Spinal cord (tissue), 10 donors: Measurements from ENCODE around the gene UAP1. TPM values are rescaled to one million over a fixed set of nuclear protein-coding genes. Genes with fewer than 3 reads are reported as not detected.
A peak's percentile ranks its signal among the peaks of the same experiment; 100 is the strongest.

Experiments
- DNase-seq, 6 donors: peaks; one replicate each; pipeline versions ENCODE4 v3.0.0 to v3.0.0-alpha.2; 2013 to 2015; ENCODE audit warnings: low spot score in 6 of 6, low read depth in 4 of 6
- H3K27ac ChIP-seq: one replicate; pipeline ENCODE4 v1.5.1; 2013; ENCODE audit warnings: low read depth, low read length, control low read depth
- H3K27me3 ChIP-seq: one replicate; pipeline ENCODE4 v1.6.1; 2013; ENCODE audit warnings: low read length; ENCODE audit not compliant: control insufficient read depth, insufficient read depth
- H3K36me3 ChIP-seq: one replicate; pipeline ENCODE4 v1.6.1; 2013; ENCODE audit warnings: low read length; ENCODE audit not compliant: control insufficient read depth, insufficient read depth
- H3K4me1 ChIP-seq: one replicate; pipeline ENCODE4 v1.6.1; 2013; ENCODE audit warnings: low read length; ENCODE audit not compliant: control insufficient read depth, insufficient read depth
- H3K4me3 ChIP-seq: one replicate; pipeline ENCODE4 v1.5.1; 2013; ENCODE audit warnings: low read depth, low read length, control low read depth
- H3K9me3 ChIP-seq: one replicate; pipeline ENCODE4 v1.6.1; 2013; ENCODE audit warnings: low read length; ENCODE audit not compliant: control insufficient read depth, insufficient read depth
- WGBS: methylation state at CpG from one replicate; pipeline ENCODE4 v1.1.5; 2013; ENCODE audit warnings: missing lambda C conversion rate; ENCODE audit not compliant: insufficient coverage; 5-methylcytosine and 5-hydroxymethylcytosine counted together
- polyA plus RNA-seq, 2 donors: library from polyadenylated mRNA; unstranded; fragments of 120-200 nt; gene quantifications; one replicate each; pipeline ENCODE4 v1.2.1, GENCODE V29; 2013; ENCODE audit not compliant: insufficient read length in 2 of 2
- total RNA-seq, 2 donors: library from RNA; depleted of rRNA in 1 of 2; stranded (reverse); fragments of 120-200 nt in 1 of 2; fragments of >200 nt in 1 of 2; gene quantifications; one replicate each; pipeline versions ENCODE4 v1.2.3 to v1.2.4, GENCODE V29; 2013 to 2014
- donor health status: healthy.

The UAP1 gene
- total and polyA plus RNA-seq, 4 donors, result 30.3 to 52.5 (median 40.7) TPM

DNA sequence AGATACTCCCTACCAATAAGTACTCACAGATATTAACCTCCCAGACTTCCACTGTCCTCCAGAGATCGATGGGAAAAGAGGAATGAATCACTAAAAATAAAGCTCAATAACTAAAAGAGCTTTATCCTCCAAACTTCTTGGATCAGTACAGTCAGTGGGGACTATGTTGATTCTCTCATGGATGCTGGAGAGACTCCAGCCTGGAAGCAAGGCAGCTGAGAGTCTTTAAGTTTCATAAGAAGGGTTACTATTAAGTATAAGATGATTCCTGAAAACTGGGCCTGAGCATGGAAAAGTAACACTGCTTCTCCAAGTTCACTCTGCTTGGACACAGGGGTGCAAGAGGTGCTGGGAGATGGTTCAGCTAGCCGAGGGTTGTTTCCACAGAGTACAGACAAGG lies 64.6 kb downstream of the UAP1 start:
- H3K4me1 ChIP-seq, result no peaks in the 10 kb centered on the region
- H3K27me3 ChIP-seq, result no peaks in the 10 kb centered on the region
- WGBS, result 75% methylated on average over 1 of the region's 2 CpGs
- no peak overlapping the region for H3K4me3 ChIP-seq
- H3K36me3 ChIP-seq, result no peaks in the 10 kb centered on the region
- peak in 1 of 6 donors; percentile 23 for DNase-seq
- no peaks in the 10 kb centered on the region for H3K9me3 ChIP-seq
- peak overlapping the region; percentile 42 for H3K27ac ChIP-seq

DNA sequence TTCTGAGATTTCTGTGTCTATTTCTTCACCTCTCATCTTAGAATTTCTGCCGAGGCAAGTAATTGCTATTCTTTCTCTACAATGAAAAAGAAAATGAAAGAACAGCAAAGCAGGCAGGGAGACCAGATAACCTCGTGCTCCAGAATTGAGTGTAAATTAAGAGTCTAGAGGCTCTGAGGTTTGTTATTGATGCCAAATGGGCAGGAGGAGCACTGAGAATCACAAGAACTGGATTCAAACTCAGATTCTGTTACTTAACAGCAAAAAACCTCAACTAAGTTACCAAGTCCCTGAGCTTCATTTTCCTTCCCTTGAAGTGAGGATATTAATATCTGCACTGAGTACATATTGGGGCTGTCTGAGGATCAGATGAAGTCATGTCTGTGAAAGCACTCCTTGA lies 65.2 kb downstream of the UAP1 start:
- no peaks in the 10 kb centered on the region for H3K9me3 ChIP-seq
- no peaks in the 10 kb centered on the region for H3K36me3 ChIP-seq
- no peaks in the 10 kb centered on the region for H3K27me3 ChIP-seq
- WGBS, result no CpG with 5 or more reads among the region's 2 CpGs
- no peak overlapping the region for H3K4me3 ChIP-seq
- H3K4me1 ChIP-seq, result no peaks in the 10 kb centered on the region
- DNase-seq, result no peak
- H3K27ac ChIP-seq, result peak overlapping the region; percentile 42

DNA sequence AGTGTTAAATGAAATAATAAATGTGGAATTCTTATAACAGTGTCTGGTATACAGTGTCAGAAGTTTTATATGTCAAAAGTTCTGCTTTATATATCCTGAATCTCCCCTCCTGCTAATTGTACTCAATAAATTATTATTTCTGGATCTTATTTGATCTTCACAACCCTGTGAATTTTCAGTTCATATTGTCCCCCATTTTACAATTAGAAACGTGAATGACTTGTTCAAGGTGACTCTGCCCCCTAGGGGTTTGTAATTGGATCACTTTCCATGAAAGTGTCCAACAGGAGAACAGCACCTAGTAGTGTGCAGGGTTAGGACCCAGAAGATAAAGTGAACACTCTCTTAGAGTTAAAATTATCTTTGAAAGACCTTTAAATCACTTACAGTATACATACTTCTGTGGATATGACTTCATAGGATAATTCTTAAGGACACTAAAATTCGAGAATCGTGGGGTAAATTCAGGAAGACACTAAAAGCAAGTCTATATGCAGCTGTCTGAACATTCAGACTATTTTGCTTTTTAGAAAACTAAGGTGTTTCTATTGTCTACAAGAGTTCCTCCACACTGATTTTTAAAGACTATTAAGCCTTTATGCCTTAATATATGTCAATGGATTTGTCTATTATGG lies 66.3 kb downstream of the UAP1 start:
- DNase-seq, result no peak

DNA sequence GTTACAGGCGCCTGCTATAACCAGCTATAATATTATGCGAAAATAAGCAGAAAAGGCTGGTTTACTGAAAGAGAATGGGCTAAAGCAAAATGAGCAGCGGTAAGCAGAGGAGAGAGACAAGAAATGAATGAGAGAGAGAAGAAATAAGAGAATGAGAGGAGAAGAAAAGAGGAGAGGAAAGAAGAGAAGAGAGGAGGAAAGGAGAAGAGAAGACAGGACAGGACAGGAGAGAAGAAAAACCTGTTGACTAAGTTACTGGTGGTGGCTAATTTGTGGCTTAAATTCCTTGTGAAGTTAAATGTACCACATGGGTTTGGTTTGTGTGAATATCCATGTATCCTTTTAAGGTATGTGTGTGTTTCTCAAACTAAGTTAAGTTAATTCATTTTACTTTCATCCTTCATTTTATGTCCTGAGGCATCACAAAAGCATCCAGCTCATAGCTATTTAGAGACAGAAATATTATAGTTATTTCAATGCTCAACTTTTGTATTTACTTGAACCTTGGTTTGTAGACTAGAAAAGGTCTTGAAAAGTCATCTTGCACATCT lies 67.6 kb downstream of the UAP1 start:
- H3K9me3 ChIP-seq, result no peaks in the 10 kb centered on the region
- WGBS, result 90% methylated on average over 3 of the region's 3 CpGs
- no peak for DNase-seq
- H3K27me3 ChIP-seq, result no peaks in the 10 kb centered on the region
- no peak overlapping the region for H3K4me3 ChIP-seq
- no peaks in the 10 kb centered on the region for H3K4me1 ChIP-seq
- no peaks in the 10 kb centered on the region for H3K36me3 ChIP-seq
- no peak overlapping the region for H3K27ac ChIP-seq

More for the DNA sequence above, 66.3 kb downstream of the UAP1 start:
- no peaks in the 10 kb centered on the region for H3K36me3 ChIP-seq
- no peak overlapping the region for H3K27ac ChIP-seq
- no peaks in the 10 kb centered on the region for H3K9me3 ChIP-seq
- no peak overlapping the region for H3K4me3 ChIP-seq
- no CpG with 5 or more reads among the region's 3 CpGs for WGBS
- H3K27me3 ChIP-seq, result no peaks in the 10 kb centered on the region
- no peaks in the 10 kb centered on the region for H3K4me1 ChIP-seq

- no peaks in the 10 kb centered on the region for H3K27me3 ChIP-seq
- peaks cover 3% of the 10 kb centered on the region for H3K4me1 ChIP-seq
- H3K36me3 ChIP-seq, result no peaks in the 10 kb centered on the region
- no peaks in the 10 kb centered on the region for H3K9me3 ChIP-seq
- DNase-seq, result no peak
- H3K4me3 ChIP-seq, result no peak overlapping the region
- WGBS, result no CpG with 5 or more reads among the region's 2 CpGs
- H3K27ac ChIP-seq, result peak overlapping the region; percentile 25
Observed at GRCh38 chr1:162629651-162630050, 68.1 kb downstream of the UAP1 start.

DNA sequence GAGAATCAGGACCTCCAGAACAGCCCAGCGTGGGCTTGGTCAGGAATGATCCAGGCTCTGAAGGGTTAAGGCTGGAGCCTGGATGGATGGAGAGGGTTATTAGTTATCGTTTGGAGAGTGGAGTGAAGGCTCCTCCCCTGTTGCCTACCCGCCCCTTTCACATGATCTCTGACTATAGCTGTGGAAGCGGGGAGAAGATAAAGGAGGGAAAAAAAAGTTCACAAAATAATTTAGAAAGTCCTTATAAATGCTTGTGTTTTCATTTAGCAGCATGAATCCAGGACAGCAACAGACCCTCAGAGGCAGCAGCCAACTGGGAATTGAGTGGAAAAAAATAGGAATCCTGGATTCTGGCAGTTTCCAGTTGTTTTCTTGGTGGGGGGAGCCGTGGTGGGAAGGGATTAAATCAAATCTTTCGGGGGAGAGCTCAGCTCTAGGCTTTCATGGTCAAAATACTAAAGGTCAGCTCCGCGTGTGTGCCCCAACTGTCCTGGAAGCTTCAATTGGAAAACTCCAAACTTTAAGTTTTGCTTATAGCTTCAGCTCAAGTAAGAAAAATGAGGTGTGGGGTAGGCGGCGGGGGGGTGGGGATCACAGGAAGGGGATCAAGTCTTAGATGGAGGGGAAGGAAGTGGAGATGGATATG lies 70.1 kb downstream of the UAP1 start:
- WGBS, result 66% methylated on average over 6 of the region's 10 CpGs
- peak overlapping the region; percentile 92 for H3K27ac ChIP-seq
- peaks cover 3% of the 10 kb centered on the region for H3K4me1 ChIP-seq
- peak overlapping the region; percentile 58 for H3K4me3 ChIP-seq
- no peaks in the 10 kb centered on the region for H3K36me3 ChIP-seq
- H3K27me3 ChIP-seq, result no peaks in the 10 kb centered on the region
- H3K9me3 ChIP-seq, result no peaks in the 10 kb centered on the region
- peak in 1 of 6 donors; percentile 62 for DNase-seq

- Histone ChIP-seq H3K4me1 (peaks cover 3% of the 10 kb centered on the region), H3K9me3 (no peaks in the 10 kb centered on the region), H3K36me3 (no peaks in the 10 kb centered on the region), H3K27me3 (no peaks in the 10 kb centered on the region), H3K4me3 (peak within 1 kb of the TSS; percentile 58), H3K27ac (peak within 1 kb of the TSS; percentile 92)
- 51% methylated on average over 2 of the region's 4 CpGs for WGBS
- peak in 3 of 6 donors; percentile 26 to 86 (median 27) for DNase-seq
Observed at GRCh38 chr1:162632217-162632666, 70.7 kb downstream of the UAP1 start, which contains the start of gene DDR2. DDR2 (plus strand) TSS chr1:162632464; CDS start chr1:162719064, 86,600 bp downstream.

GRCh38 chr1:162632698-162633080 lies 71.2 kb downstream of the UAP1 start:
- peak overlapping the region; percentile 92 for H3K27ac ChIP-seq
- H3K27me3 ChIP-seq, result no peaks in the 10 kb centered on the region
- peaks cover 3% of the 10 kb centered on the region for H3K4me1 ChIP-seq
- peak in 1 of 6 donors; percentile 29 for DNase-seq
- H3K4me3 ChIP-seq, result peak overlapping the region; percentile 58
- H3K36me3 ChIP-seq, result no peaks in the 10 kb centered on the region
- no peaks in the 10 kb centered on the region for H3K9me3 ChIP-seq
- WGBS, result 35% methylated on average over 4 of the region's 4 CpGs

GRCh38 chr1:162633081-162633762 lies 71.7 kb downstream of the UAP1 start:
- Histone ChIP-seq H3K27ac (peak overlapping the region; percentile 92), H3K4me1 (peaks cover 3% of the 10 kb centered on the region), H3K27me3 (no peaks in the 10 kb centered on the region), H3K36me3 (no peaks in the 10 kb centered on the region), H3K9me3 (no peaks in the 10 kb centered on the region), H3K4me3 (peak overlapping the region; percentile 58)
- DNase-seq, result peak in 1 of 6 donors; percentile 33
- WGBS, result 70% methylated on average over 2 of the region's 8 CpGs
